NCI-H1694 (cell line): ENCODE results near the gene ADAMTS16.

Experiments used
- DNase-seq: peaks from one replicate; lab custom pipeline; 2025; lab: John Stamatoyannopoulos, UW

Gene ADAMTS16

GRCh38 chr5:5234912-5235311 is 94.8 kb downstream of the ADAMTS16 start:
- no peak for DNase-seq

GRCh38 chr5:5235685-5236084 is 95.6 kb downstream of the ADAMTS16 start:
- no peak for DNase-seq

GRCh38 chr5:5239191-5239590 is 99.1 kb downstream of the ADAMTS16 start:
- no peak for DNase-seq

GRCh38 chr5:5240234-5240633 is 100.1 kb downstream of the ADAMTS16 start:
- no peak for DNase-seq

GRCh38 chr5:5242056-5242455 is 101.9 kb downstream of the ADAMTS16 start:
- no peak for DNase-seq

GRCh38 chr5:5246736-5247135 is 106.6 kb downstream of the ADAMTS16 start:
- no peak for DNase-seq

- DNase-seq = no peak
Observed at GRCh38 chr5:5250758-5251157, 110.6 kb downstream of the ADAMTS16 start.

- DNase-seq = no peak
Observed at GRCh38 chr5:5252106-5252505, 112.0 kb downstream of the ADAMTS16 start.

GRCh38 chr5:5257353-5257752 is 117.2 kb downstream of the ADAMTS16 start:
- no peak for DNase-seq

GRCh38 chr5:5258564-5258963 is 118.4 kb downstream of the ADAMTS16 start:
- DNase-seq = no peak

- no peak for DNase-seq
Observed at GRCh38 chr5:5264727-5265126, 124.6 kb downstream of the ADAMTS16 start.

GRCh38 chr5:5266297-5266696 is 126.2 kb downstream of the ADAMTS16 start:
- DNase-seq = no peak

GRCh38 chr5:5270161-5270560 is 130.0 kb downstream of the ADAMTS16 start:
- DNase-seq = no peak

GRCh38 chr5:5270958-5271785 is 131.0 kb downstream of the ADAMTS16 start:
- DNase-seq = no peak

- DNase-seq = no peak
Observed at GRCh38 chr5:5271786-5272321, 131.7 kb downstream of the ADAMTS16 start.

- DNase-seq = no peak
Observed at GRCh38 chr5:5273398-5273797, 133.3 kb downstream of the ADAMTS16 start.

GRCh38 chr5:5273976-5274375 is 133.8 kb downstream of the ADAMTS16 start:
- no peak for DNase-seq

GRCh38 chr5:5275211-5275610 is 135.1 kb downstream of the ADAMTS16 start:
- DNase-seq = no peak

- no peak for DNase-seq
Observed at GRCh38 chr5:5276430-5276829, 136.3 kb downstream of the ADAMTS16 start.

GRCh38 chr5:5276951-5277517 is 136.9 kb downstream of the ADAMTS16 start:
- no peak for DNase-seq

- no peak for DNase-seq
Observed at GRCh38 chr5:5278201-5278814, 138.2 kb downstream of the ADAMTS16 start.

- DNase-seq = no peak
Observed at GRCh38 chr5:5278815-5279381, 138.8 kb downstream of the ADAMTS16 start.

- DNase-seq = no peak
Observed at GRCh38 chr5:5285906-5286305, 145.8 kb downstream of the ADAMTS16 start.
